A549 (cell line): ENCODE measurements around the gene NLRP10. TPM values are rescaled to one million over a fixed set of nuclear protein-coding genes. Genes with fewer than 3 reads are reported as not detected.

Source experiments
- ATAC-seq, 2 experiments: fragments of 200-7000 bp in 1 of 2; fragments of >200 bp in 1 of 2; cut with Nextera tagmentation in 1 of 2; cut with Tn5 transposase in 1 of 2; 3 replicates each; pipeline versions ENCODE4 v1.8.0 to v1.9.1; 2018 to 2020; ENCODE audit warnings: mild to moderate bottlenecking in 1 of 2, moderate library complexity in 1 of 2
- CTCF ChIA-PET: fragments of 300-600 bp; sonication (Branson Sonifier 250); formaldehyde crosslinking; extraction: SDS; loops from one replicate; lab custom pipeline; 2021; ENCODE audit warnings: antibody characterized with exemption, inconsistent platforms; lab: Yijun Ruan, JAX
- POLR2A ChIA-PET: fragments of 350-600 bp; formaldehyde crosslinking; extraction: SDS; loops from one replicate; lab custom pipeline; 2021; ENCODE audit warnings: antibody characterized with exemption, inconsistent platforms; lab: Yijun Ruan, JAX
- DNase-seq, 2 experiments: peaks; one replicate each; pipeline versions ENCODE4 v3.0.0 to v3.0.0-alpha.2; 2011 to 2016; ENCODE audit warnings: low read depth in 1 of 2, low spot score in 1 of 2
- FAIRE-seq: peaks from 2 replicates; lab custom pipeline; 2011; peaks lifted over from hg19 to GRCh38; lab: Jason Lieb, UNC
- H3K27ac ChIP-seq, 2 experiments: fragments of >200 bp; sonication (Bioruptor Twin); formaldehyde crosslinking; 3 replicates each; pipeline ENCODE4 v1.5.1; 2016 to 2017
- H3K4me1 ChIP-seq: fragments of >200 bp; sonication (Bioruptor Twin); formaldehyde crosslinking; 3 replicates; pipeline ENCODE4 v1.6.1; 2016
- H3K4me2 ChIP-seq: fragments of >200 bp; sonication (Bioruptor Twin); formaldehyde crosslinking; 3 replicates; pipeline ENCODE4 v1.6.1; 2016
- H3K4me3 ChIP-seq: fragments of >200 bp; sonication (Bioruptor Twin); formaldehyde crosslinking; 3 replicates; pipeline ENCODE4 v1.5.1; 2016
- H3K9me3 ChIP-seq: fragments of >200 bp; sonication (Bioruptor Twin); formaldehyde crosslinking; 3 replicates; pipeline ENCODE4 v1.6.1; 2016
- EHF ChIP-seq: fragments of 250-450 bp; sonication (Bioruptor Pico); IDR thresholded peaks from 2 replicates; pipeline ENCODE4 v1.5.0; 2020; ENCODE audit warnings: mild to moderate bottlenecking
- EP300 ChIP-seq, 2 experiments: fragments of >200 bp; sonication (Bioruptor Twin); formaldehyde crosslinking; IDR thresholded peaks; 2 replicates in 1 of 2; 3 replicates in 1 of 2; pipeline ENCODE4 v1.6.1; 2016 to 2017
- ESRRA ChIP-seq: fragments of 150-350 bp; IDR thresholded peaks from 2 replicates; pipeline ENCODE4 v1.6.1; 2014; ENCODE audit warnings: mild to moderate bottlenecking, low read length, borderline replicate concordance
- FOXS1 ChIP-seq: fragments of 250-450 bp; sonication (Bioruptor Pico); IDR thresholded peaks from 2 replicates; pipeline ENCODE4 v1.5.0; 2020; ENCODE audit warnings: mild to moderate bottlenecking, moderate library complexity
- HDAC2 ChIP-seq: fragments of 200-600 bp; sonication (generic); IDR thresholded peaks from 2 replicates; pipeline ENCODE4 v1.6.1; 2016
- HOXA7 ChIP-seq: fragments of 250-450 bp; sonication (Bioruptor Pico); IDR thresholded peaks from 2 replicates; pipeline ENCODE4 v1.5.0; 2020; ENCODE audit warnings: mild to moderate bottlenecking, moderate library complexity
- JUN ChIP-seq, 2 experiments: fragments of >200 bp; sonication (Bioruptor Twin); formaldehyde crosslinking; IDR thresholded peaks; 2 replicates in 1 of 2; 3 replicates in 1 of 2; pipeline ENCODE4 v1.6.1; 2016 to 2017
- JUNB ChIP-seq: fragments of >200 bp; sonication (Bioruptor Twin); formaldehyde crosslinking; IDR thresholded peaks from 2 replicates; pipeline ENCODE4 v1.6.1; 2016
- KDM1A ChIP-seq: fragments of 200-600 bp; sonication (generic); IDR thresholded peaks from 2 replicates; pipeline ENCODE4 v1.6.1; 2016; ENCODE audit warnings: low read depth, mild to moderate bottlenecking
- MYC ChIP-seq: IDR thresholded peaks from 2 replicates; pipeline ENCODE4 v1.6.1; 2012; ENCODE audit warnings: mild to moderate bottlenecking, inconsistent platforms, low read length, improper control_type of control experiment, borderline replicate concordance
- NPAS2 ChIP-seq: fragments of 250-450 bp; sonication (Bioruptor Pico); IDR thresholded peaks from 2 replicates; pipeline ENCODE4 v1.8.0; 2022; ENCODE audit warnings: mild to moderate bottlenecking, moderate library complexity, borderline replicate concordance
- RAD21 ChIP-seq, 2 experiments: fragments of >200 bp in 1 of 2; sonication (Bioruptor Twin) in 1 of 2; formaldehyde crosslinking in 1 of 2; IDR thresholded peaks in 1 of 2; conservative IDR thresholded peaks in 1 of 2; 2 replicates in 1 of 2; 3 replicates in 1 of 2; pipeline ENCODE4 v1.6.1; 2012 to 2018; ENCODE audit warnings: inconsistent platforms in 1 of 2
- RFX5 ChIP-seq: fragments of 450-650 bp; IDR thresholded peaks from 2 replicates; pipeline ENCODE4 v1.7.1; 2014; ENCODE audit warnings: antibody characterized with exemption, mild to moderate bottlenecking, moderate library complexity
- SMC3 ChIP-seq: fragments of >200 bp; sonication (Bioruptor Twin); formaldehyde crosslinking; IDR thresholded peaks from 3 replicates; pipeline ENCODE4 v1.6.1; 2018; ENCODE audit warnings: inconsistent platforms
- TP53 ChIP-seq: fragments of 250-450 bp; sonication (Bioruptor Pico); IDR thresholded peaks from 2 replicates; pipeline ENCODE4 v1.5.0; 2021; ENCODE audit warnings: mild to moderate bottlenecking, moderate library complexity
- ZC3H11A ChIP-seq: fragments of 450-650 bp; IDR thresholded peaks from 2 replicates; pipeline ENCODE4 v1.6.1; 2014; ENCODE audit warnings: antibody characterized with exemption, mild to moderate bottlenecking
- ZFP36 ChIP-seq: fragments of 450-650 bp; IDR thresholded peaks from 2 replicates; pipeline ENCODE4 v1.6.1; 2014; ENCODE audit warnings: borderline replicate concordance; ENCODE audit not compliant: partially characterized antibody
- ZNF302 ChIP-seq: fragments of 250-450 bp; sonication (Bioruptor Pico); IDR thresholded peaks from 2 replicates; pipeline ENCODE4 v1.9.0; 2021; ENCODE audit warnings: inconsistent platforms, mild to moderate bottlenecking, moderate library complexity
- ZSCAN20 ChIP-seq: fragments of 250-450 bp; sonication (Bioruptor Pico); IDR thresholded peaks from 2 replicates; pipeline ENCODE4 v1.8.0; 2022; ENCODE audit warnings: mild to moderate bottlenecking, moderate library complexity
- WGBS: methylation state at CpG from one replicate; pipeline ENCODE4 v1.1.6; 2017; ENCODE audit errors: missing lambda C conversion rate; 5-methylcytosine and 5-hydroxymethylcytosine counted together
- polyA plus RNA-seq, 4 experiments: library from polyadenylated mRNA; depleted of rRNA in 3 of 4; stranded (reverse); fragments of >200 nt; fragmentation: RNase III in 1 of 4; extraction: RNeasy Plus Mini Kit Qiagen cat#74134 plus additional on column Dnase treatment in 1 of 4; gene quantifications; 2 replicates in 3 of 4; 3 replicates in 1 of 4; pipeline ENCODE4 v1.2.3, GENCODE V29; 2011 to 2017
- TF ChIP-seq, protein P1 (sequence below): fragments of >200 bp; sonication (Bioruptor Twin); formaldehyde crosslinking; IDR thresholded peaks from 3 replicates; pipeline ENCODE4 v1.6.1; 2016
- TF ChIP-seq, protein P2 (sequence below): fragments of 200-600 bp; sonication (generic); IDR thresholded peaks from 2 replicates; pipeline ENCODE4 v1.6.1; 2016; ENCODE audit warnings: antibody characterized with exemption, mild to moderate bottlenecking, moderate library complexity
- TF ChIP-seq, protein P3 (sequence below): fragments of >200 bp; sonication (Bioruptor Twin); formaldehyde crosslinking; IDR thresholded peaks from 2 replicates; pipeline ENCODE4 v1.6.1; 2016
- TF ChIP-seq, protein P4 (sequence below): fragments of 450-650 bp; IDR thresholded peaks from 2 replicates; pipeline ENCODE4 v1.6.1; 2014; ENCODE audit warnings: antibody characterized with exemption
- TF ChIP-seq, protein P5 (sequence below): IDR thresholded peaks from 2 replicates; pipeline ENCODE4 v1.6.1; 2012; ENCODE audit warnings: low read depth, borderline replicate concordance
- TF ChIP-seq, protein P6 (sequence below): fragments of 150-350 bp; IDR thresholded peaks from 2 replicates; pipeline ENCODE4 v1.6.1; 2014; ENCODE audit warnings: low read depth, mild to moderate bottlenecking, low read length

NLRP10 gene
- polyA plus RNA-seq, 2 of the 4 experiments (the other 2 are of a cell fraction), result not detected

DNA sequence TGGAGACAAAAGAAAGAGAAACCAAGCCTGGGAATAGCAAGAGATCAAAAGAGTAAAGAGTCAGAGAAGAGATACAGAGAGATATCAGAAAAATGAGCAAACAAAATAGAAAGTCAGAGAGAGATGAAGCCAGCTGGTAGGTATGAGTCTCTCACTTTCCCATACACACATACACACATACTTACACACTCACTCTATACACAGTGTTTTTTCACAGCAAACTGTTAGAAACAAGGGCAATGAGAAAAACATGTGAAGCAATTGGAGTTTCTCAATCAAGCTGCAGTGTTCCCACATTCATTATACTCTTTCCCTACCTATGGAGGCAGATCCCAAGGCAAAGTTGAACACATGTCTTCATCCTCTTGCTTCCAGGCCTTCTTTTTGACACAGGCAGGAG lies 2.6 kb upstream of the NLRP10 start:
- DNase-seq (no peak), ATAC-seq (no peak), FAIRE-seq (no peak)
- no peak overlapping the region for H3K4me2 ChIP-seq
- no peaks in the 10 kb centered on the region for H3K4me1 ChIP-seq
- H3K9me3 ChIP-seq, result no peaks in the 10 kb centered on the region
- CTCF ChIA-PET, result interaction anchor here (1.3 to 1.4 kb wide), 2 partner anchors 19 to 75 kb away, joined by 3 to 5 read pairs; partner anchors contain the start of gene EIF3F
- no peak overlapping the region for H3K4me3 ChIP-seq
- TF ChIP-seq, protein P1, sequence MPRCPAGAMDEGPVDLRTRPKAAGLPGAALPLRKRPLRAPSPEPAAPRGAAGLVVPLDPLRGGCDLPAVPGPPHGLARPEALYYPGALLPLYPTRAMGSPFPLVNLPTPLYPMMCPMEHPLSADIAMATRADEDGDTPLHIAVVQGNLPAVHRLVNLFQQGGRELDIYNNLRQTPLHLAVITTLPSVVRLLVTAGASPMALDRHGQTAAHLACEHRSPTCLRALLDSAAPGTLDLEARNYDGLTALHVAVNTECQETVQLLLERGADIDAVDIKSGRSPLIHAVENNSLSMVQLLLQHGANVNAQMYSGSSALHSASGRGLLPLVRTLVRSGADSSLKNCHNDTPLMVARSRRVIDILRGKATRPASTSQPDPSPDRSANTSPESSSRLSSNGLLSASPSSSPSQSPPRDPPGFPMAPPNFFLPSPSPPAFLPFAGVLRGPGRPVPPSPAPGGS, result no peak
- TF ChIP-seq NPAS2 (CRISPR knock-in tag) (no peak), TP53 (no peak), HDAC2 (no peak), ZC3H11A (no peak), KDM1A (no peak), RAD21 (conservative IDR thresholded peaks at IDR 0.05 in 1 of 2, IDR thresholded peaks at IDR 0.05 in 1 of 2) (no peak), RFX5 (no peak), FOXS1 (CRISPR knock-in tag) (no peak), EP300 (IDR thresholded peaks at IDR 0.05) (no peak), SMC3 (no peak), ZNF302 (CRISPR knock-in tag) (no peak), JUN (IDR thresholded peaks at IDR 0.05) (no peak), EHF (CRISPR knock-in tag) (no peak)
- TF ChIP-seq, protein P2, sequence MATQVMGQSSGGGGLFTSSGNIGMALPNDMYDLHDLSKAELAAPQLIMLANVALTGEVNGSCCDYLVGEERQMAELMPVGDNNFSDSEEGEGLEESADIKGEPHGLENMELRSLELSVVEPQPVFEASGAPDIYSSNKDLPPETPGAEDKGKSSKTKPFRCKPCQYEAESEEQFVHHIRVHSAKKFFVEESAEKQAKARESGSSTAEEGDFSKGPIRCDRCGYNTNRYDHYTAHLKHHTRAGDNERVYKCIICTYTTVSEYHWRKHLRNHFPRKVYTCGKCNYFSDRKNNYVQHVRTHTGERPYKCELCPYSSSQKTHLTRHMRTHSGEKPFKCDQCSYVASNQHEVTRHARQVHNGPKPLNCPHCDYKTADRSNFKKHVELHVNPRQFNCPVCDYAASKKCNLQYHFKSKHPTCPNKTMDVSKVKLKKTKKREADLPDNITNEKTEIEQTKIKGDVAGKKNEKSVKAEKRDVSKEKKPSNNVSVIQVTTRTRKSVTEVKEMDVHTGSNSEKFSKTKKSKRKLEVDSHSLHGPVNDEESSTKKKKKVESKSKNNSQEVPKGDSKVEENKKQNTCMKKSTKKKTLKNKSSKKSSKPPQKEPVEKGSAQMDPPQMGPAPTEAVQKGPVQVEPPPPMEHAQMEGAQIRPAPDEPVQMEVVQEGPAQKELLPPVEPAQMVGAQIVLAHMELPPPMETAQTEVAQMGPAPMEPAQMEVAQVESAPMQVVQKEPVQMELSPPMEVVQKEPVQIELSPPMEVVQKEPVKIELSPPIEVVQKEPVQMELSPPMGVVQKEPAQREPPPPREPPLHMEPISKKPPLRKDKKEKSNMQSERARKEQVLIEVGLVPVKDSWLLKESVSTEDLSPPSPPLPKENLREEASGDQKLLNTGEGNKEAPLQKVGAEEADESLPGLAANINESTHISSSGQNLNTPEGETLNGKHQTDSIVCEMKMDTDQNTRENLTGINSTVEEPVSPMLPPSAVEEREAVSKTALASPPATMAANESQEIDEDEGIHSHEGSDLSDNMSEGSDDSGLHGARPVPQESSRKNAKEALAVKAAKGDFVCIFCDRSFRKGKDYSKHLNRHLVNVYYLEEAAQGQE, result no peak
- TF ChIP-seq, protein P3, sequence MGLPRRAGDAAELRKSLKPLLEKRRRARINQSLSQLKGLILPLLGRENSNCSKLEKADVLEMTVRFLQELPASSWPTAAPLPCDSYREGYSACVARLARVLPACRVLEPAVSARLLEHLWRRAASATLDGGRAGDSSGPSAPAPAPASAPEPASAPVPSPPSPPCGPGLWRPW, result no peak
- TF ChIP-seq, protein P4, sequence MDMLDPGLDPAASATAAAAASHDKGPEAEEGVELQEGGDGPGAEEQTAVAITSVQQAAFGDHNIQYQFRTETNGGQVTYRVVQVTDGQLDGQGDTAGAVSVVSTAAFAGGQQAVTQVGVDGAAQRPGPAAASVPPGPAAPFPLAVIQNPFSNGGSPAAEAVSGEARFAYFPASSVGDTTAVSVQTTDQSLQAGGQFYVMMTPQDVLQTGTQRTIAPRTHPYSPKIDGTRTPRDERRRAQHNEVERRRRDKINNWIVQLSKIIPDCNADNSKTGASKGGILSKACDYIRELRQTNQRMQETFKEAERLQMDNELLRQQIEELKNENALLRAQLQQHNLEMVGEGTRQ, result no peak
- POLR2A ChIA-PET, result no interaction called here
- H3K27ac ChIP-seq, result no peak overlapping the region

DNA sequence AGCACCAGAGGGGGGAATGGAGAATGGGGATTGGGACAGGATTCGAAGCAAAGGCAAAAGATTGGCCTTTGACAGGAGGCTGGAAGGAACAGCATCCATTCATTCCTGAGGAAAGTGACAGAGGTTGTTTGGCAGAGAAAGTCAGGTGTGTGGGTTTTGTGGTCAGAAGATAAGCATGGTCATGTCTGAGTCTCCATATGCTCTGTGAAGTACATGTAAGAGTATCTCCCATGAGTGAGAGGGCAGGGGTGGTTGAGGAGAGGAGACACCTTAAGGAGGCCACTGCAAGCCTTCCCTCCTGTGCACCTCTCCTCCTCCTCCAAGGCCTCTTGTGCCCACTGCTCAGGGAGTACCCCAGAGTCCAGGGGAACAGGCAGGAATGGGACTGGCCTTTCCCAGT lies 1.9 kb upstream of the NLRP10 start:
- H3K4me1 ChIP-seq, result no peaks in the 10 kb centered on the region
- H3K9me3 ChIP-seq, result no peaks in the 10 kb centered on the region
- ChIA-PET POLR2A (no interaction called here), CTCF (no interaction called here)
- no peak for FAIRE-seq
- no peak overlapping the region for H3K27ac ChIP-seq
- WGBS, result 6% methylated on average over 1 of the region's 1 CpG
- no peak overlapping the region for H3K4me3 ChIP-seq
- TF ChIP-seq, protein P2, result no peak
- TF ChIP-seq ZSCAN20 (CRISPR knock-in tag) (no peak), ESRRA (no peak), JUNB (no peak), KDM1A (no peak), RFX5 (no peak), MYC (no peak), ZFP36 (no peak), NPAS2 (CRISPR knock-in tag) (no peak), FOXS1 (CRISPR knock-in tag) (no peak), HOXA7 (CRISPR knock-in tag) (no peak), ZNF302 (CRISPR knock-in tag) (no peak)
- TF ChIP-seq, protein P4, result no peak
- TF ChIP-seq, protein P5, sequence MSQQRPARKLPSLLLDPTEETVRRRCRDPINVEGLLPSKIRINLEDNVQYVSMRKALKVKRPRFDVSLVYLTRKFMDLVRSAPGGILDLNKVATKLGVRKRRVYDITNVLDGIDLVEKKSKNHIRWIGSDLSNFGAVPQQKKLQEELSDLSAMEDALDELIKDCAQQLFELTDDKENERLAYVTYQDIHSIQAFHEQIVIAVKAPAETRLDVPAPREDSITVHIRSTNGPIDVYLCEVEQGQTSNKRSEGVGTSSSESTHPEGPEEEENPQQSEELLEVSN, result no peak
- TF ChIP-seq, protein P6, sequence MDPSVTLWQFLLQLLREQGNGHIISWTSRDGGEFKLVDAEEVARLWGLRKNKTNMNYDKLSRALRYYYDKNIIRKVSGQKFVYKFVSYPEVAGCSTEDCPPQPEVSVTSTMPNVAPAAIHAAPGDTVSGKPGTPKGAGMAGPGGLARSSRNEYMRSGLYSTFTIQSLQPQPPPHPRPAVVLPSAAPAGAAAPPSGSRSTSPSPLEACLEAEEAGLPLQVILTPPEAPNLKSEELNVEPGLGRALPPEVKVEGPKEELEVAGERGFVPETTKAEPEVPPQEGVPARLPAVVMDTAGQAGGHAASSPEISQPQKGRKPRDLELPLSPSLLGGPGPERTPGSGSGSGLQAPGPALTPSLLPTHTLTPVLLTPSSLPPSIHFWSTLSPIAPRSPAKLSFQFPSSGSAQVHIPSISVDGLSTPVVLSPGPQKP, result no peak
- no peak overlapping the region for H3K4me2 ChIP-seq
- ATAC-seq, result no peak
- DNase-seq, result no peak
